HG03095 (cell line): ENCODE measurements around the gene ENTPD2.

ENCODE experiments used
- ATAC-seq: cut with Tn5 transposase; IDR thresholded peaks from one replicate; pipeline ENCODE4 v1.9.1; 2021; ENCODE audit warnings: moderate library complexity; ENCODE audit not compliant: unreplicated experiment

The ENTPD2 gene

GRCh38 chr9:137053944-137054931, at the start of gene ENTPD2:
ENTPD2 (minus strand) TSS chr9:137054061; CDS start chr9:137053997, 64 bp downstream.
- no peak for ATAC-seq

DNA sequence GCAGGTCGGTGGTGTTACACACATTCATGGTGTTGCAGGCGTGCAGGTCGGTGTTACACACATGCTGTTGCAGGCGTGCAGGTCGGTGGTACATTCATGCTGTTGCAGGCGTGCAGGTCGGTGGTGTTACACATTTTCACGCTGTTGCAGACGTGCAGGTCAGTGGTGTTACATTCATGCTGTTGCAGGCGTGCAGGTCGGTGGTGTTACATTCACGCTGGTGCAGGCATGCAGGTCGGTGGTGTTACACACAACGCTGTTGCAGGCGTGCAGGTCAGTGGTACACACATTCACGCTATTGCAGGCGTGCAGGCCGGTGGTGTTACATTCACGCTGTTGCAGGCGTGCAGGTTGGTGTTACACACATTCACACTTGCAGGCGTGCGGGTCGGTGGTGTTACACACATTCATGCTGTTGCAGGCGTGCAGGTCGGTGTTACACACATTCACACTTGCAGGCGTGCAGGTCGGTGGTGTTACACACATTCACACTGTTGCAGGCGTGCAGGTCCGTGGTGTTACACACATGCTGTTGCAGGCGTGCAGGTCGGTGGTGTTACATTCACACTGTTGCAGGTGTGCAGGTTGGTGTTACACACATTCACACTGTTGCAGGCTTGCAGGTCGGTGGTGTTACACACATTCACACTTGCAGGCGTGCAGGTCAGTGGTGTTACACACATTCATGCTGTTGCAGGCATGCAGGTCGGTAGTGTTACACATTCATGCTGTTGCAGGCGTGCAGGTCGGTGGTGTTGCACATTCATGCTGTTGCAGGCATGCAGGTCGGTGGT, 49.5 kb upstream of the ENTPD2 start:
- no peak for ATAC-seq

DNA sequence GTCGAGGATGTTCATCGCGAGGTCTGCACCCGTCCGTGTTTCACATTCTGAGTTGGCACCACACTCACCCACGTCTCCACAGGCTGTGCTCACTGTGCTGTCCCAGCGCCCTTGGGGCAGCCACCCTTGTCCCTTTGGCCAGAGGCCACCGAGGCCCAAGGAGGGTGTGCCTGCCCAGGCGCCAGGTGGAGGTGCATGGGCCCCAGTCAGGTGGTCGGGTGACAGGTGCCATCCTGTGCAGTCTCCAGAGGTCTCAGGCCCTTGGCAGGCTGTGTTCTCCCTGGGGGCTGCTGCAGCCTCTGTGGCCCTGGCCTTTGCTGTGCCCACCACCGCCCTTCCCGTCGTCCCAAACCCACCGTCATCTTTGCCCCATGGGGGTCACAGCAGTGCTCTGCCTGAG, 45.4 kb upstream of the ENTPD2 start:
- no peak for ATAC-seq

DNA sequence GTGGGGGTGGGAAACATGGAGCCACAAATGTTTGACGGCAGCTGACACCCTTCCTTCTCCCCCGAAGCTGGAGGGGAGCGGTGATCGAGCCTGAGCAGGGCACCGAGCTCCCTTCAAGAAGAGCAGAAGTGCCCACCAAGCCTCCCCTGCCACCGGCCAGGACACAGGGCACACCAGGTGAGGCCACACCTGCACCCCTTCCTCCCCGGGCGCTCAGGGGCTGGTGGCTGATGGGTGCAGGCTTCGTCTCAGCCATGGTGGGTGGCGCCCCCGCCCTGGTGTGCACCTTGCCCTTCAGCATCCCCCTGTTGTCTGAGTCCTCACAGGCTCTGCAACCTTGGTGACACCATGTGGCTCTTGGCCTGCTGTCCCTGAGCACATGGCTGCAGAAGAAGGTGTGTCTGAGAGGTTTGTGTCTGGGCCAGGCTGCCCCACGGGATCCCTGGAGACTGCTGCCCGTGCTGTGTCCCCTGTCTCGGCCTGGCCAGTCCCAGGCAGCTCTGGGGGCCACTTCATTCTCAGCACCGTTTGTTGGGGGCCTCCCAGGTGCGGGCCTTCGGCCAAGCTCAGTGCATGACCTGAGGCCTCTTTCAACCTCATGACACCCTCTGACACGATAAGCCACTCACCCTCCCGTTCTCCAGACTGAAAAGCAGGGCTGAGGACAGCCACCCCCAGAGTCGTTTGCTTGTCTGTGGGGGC, 44.1 kb upstream of the ENTPD2 start:
- ATAC-seq, result no peak

GRCh38 chr9:137096785-137097546, 43.1 kb upstream of the ENTPD2 start:
- ATAC-seq, result no peak

- peak; percentile 77 for ATAC-seq
These were observed 42.0 kb upstream of the ENTPD2 start for GRCh38 chr9:137095664-137096517.

- no peak for ATAC-seq
These were observed 35.5 kb upstream of the ENTPD2 start for GRCh38 chr9:137089232-137089947.

- ATAC-seq, result no peak
These were observed 34.3 kb upstream of the ENTPD2 start for GRCh38 chr9:137088121-137088520.

GRCh38 chr9:137087409-137087925, 33.6 kb upstream of the ENTPD2 start:
- ATAC-seq, result no peak

GRCh38 chr9:137086531-137087408, 32.9 kb upstream of the ENTPD2 start, which contains the start of gene MAN1B1:
MAN1B1 (plus strand) TSS chr9:137086985; CDS start chr9:137087000, 15 bp downstream.
- peak; percentile 65 for ATAC-seq

GRCh38 chr9:137085920-137086530, 32.2 kb upstream of the ENTPD2 start:
- peak; percentile 2 for ATAC-seq

DNA sequence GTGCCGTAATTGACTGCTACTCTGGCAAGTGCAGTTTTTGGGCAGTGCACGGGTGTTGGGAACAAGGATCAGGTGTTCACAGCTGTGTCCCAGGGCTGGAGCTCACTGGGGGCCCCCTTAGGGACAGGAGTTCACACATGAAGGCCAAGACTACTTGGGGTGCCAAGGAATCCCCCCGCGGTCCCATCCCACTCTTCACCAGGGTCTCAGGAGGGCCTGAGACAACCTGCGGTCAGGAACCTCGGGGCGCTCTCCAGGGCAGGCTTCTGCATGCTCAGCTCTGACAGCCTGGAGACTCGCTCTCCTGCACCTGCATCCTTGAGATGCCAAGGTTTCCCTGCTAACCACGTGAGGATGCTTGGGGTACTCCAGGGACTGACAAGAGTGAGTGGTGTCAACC, 30.7 kb upstream of the ENTPD2 start:
- ATAC-seq, result no peak

GRCh38 chr9:137083394-137084004, 29.6 kb upstream of the ENTPD2 start:
- no peak for ATAC-seq

DNA sequence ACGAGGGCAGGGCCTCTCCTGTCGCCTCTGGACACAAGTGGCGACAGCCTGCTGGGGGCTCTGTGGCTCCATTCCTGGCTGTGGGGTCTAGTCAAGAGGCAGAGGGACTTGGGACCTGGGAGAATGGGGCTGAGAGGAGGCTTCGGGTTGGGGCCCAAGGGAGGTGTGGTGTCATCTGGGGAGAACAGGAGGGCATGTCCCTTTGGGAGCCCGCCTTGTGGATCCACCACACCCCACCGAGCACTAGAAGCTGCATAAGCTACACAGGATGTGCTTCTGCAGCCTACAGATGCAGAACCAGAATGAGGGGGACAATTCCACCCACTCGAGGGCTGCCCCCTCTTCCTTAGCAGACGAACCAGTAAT, 29.0 kb upstream of the ENTPD2 start:
- ATAC-seq, result no peak

GRCh38 chr9:137082222-137082924, 28.5 kb upstream of the ENTPD2 start:
- no peak for ATAC-seq
